K562 (cell line): ENCODE data around the gene MCL1. TPM values are rescaled to one million over a fixed set of nuclear protein-coding genes. Genes with fewer than 3 reads are reported as not detected.
A peak's percentile ranks its signal among the peaks of the same experiment; 100 is the strongest.

Experiments
- CTBP1 ChIP-seq: fragments of 450-650 bp; IDR thresholded peaks from 2 replicates; pipeline ENCODE4 v1.6.1; 2016; ENCODE audit warnings: borderline replicate concordance
- RCOR1 ChIP-seq, 2 experiments: IDR thresholded peaks; 2 replicates each; pipeline ENCODE4 v1.6.1; 2012; ENCODE audit warnings: low read depth in 2 of 2, low read length in 2 of 2, borderline replicate concordance in 1 of 2, improper control_type of control experiment in 1 of 2
- polyA plus RNA-seq, 8 experiments: library from polyadenylated mRNA; depleted of rRNA in 4 of 8; stranded (reverse) in 5 of 8; unstranded in 3 of 8; fragments of >200 nt; fragmentation: Nextera tagmentation in 2 of 8; fragmentation: Illumina TruSeq in 1 of 8; extraction: Ambion mirVana in 2 of 8; extraction: Trizol in 1 of 8; gene quantifications; 2 replicates each; pipeline versions ENCODE4 v1.2.1 to v1.2.3, GENCODE V29; 2011 to 2014; ENCODE audit warnings: inconsistent platforms in 1 of 8, missing spikeins in 1 of 8
- total RNA-seq, 7 experiments: library from RNA; depleted of rRNA in 6 of 7; stranded (reverse); fragments of >200 nt in 6 of 7; fragmentation: Illumina TruSeq in 2 of 7; extraction: Trizol in 2 of 7; gene quantifications; 2 replicates each; pipeline versions ENCODE4 v1.2.1 to v1.2.3, GENCODE V29; 2011 to 2021; ENCODE audit warnings: low replicate concordance in 1 of 7
- TF ChIP-seq, protein P1 (sequence below), 2 experiments: fragments of 450-650 bp in 1 of 2; sonication (generic) in 1 of 2; formaldehyde crosslinking in 1 of 2; IDR thresholded peaks; 2 replicates each; pipeline versions ENCODE4 v1.7.1 to v1.9.0; 2016 to 2022; ENCODE audit warnings: inconsistent platforms in 1 of 2, mild to moderate bottlenecking in 1 of 2, missing genetic modification reagents in 1 of 2
- TF ChIP-seq, protein P2 (sequence below), 2 experiments: fragments of 450-650 bp in 1 of 2; sonication (generic) in 1 of 2; formaldehyde crosslinking; conservative IDR thresholded peaks; 2 replicates each; pipeline versions ENCODE4 v1.4.0 to v1.8.1; 2020 to 2022; ENCODE audit warnings: mild to moderate bottlenecking in 1 of 2, missing genetic modification reagents in 1 of 2

The MCL1 gene
- total and polyA plus RNA-seq, 9 of the 15 experiments (the other 6 are each of a cell fraction or from before 2014, with no cell fraction given) = 27.1 to 224 (median 138) TPM

DNA sequence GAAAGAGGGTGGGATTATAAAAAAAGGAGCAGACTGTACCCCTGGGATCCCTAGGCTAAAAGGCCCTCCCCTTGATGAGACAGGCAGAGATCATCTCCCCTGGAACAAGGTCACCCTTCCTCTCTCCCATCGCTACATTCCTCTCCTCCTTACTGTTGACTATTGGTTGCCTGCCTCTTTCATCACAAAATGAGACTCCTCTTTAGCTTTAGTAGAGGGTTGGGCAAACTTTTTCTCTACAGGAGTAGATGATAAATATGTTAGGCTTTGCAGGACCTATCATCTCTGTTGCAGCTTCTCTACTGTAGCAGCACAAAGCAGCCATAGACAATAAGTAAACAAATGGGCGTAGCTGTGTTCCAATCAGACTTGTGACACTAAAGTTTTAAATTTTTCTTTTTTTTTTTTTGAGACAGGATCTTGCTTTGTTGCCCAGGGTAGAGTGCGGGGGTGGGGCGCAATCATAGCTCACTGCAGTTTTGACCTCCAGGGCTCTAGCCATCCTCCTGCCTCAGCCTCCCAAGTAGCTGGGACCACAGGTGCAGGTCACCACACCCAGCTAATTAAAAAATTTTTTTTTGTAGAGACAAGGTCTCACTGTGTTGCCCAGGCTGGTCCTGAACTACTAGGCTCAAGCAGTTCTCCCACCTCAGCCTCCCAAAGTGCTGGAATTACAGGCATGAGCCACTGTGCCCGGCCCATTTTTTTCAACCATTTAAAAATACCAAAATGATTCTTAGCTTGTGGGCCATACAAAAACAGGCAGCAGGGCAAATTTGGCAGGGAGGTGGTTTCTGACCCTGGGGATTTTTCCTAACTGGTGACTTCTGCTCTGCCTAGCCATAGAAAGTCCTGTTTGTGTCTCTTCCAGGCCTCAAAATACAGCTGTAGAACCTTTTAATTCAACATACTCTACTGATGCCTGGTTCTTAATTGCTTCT is 15.1 kb downstream of the MCL1 start (continued):
- TF ChIP-seq, protein P1, sequence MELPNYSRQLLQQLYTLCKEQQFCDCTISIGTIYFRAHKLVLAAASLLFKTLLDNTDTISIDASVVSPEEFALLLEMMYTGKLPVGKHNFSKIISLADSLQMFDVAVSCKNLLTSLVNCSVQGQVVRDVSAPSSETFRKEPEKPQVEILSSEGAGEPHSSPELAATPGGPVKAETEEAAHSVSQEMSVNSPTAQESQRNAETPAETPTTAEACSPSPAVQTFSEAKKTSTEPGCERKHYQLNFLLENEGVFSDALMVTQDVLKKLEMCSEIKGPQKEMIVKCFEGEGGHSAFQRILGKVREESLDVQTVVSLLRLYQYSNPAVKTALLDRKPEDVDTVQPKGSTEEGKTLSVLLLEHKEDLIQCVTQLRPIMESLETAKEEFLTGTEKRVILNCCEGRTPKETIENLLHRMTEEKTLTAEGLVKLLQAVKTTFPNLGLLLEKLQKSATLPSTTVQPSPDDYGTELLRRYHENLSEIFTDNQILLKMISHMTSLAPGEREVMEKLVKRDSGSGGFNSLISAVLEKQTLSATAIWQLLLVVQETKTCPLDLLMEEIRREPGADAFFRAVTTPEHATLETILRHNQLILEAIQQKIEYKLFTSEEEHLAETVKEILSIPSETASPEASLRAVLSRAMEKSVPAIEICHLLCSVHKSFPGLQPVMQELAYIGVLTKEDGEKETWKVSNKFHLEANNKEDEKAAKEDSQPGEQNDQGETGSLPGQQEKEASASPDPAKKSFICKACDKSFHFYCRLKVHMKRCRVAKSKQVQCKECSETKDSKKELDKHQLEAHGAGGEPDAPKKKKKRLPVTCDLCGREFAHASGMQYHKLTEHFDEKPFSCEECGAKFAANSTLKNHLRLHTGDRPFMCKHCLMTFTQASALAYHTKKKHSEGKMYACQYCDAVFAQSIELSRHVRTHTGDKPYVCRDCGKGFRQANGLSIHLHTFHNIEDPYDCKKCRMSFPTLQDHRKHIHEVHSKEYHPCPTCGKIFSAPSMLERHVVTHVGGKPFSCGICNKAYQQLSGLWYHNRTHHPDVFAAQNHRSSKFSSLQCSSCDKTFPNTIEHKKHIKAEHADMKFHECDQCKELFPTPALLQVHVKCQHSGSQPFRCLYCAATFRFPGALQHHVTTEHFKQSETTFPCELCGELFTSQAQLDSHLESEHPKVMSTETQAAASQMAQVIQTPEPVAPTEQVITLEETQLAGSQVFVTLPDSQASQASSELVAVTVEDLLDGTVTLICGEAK (IDR thresholded peaks at IDR 0.05) = no peak
- TF ChIP-seq, protein P1 (CRISPR knock-in tag; IDR thresholded peaks at IDR 0.05) = peak; percentile 71
- TF ChIP-seq CTBP1 (0 out of 2 replicates have a peak, but pooled peaks have one; percentile 24), RCOR1 (IDR thresholded peaks at IDR 0.05; ENCODE audit: borderline replicate concordance in 1 of 2, low read depth in 2 of 2, low read length in 2 of 2) (0 out of 4 replicates have a peak, but pooled peaks of 1 of the 2 experiments have one; percentile 15)
- TF ChIP-seq, protein P2, sequence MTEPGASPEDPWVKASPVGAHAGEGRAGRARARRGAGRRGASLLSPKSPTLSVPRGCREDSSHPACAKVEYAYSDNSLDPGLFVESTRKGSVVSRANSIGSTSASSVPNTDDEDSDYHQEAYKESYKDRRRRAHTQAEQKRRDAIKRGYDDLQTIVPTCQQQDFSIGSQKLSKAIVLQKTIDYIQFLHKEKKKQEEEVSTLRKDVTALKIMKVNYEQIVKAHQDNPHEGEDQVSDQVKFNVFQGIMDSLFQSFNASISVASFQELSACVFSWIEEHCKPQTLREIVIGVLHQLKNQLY (CRISPR knock-in tag; conservative IDR thresholded peaks at IDR 0.05) = no peak
